K562 (cell line): Measurements from ENCODE around the gene MLLT6. TPM values are rescaled to one million over a fixed set of nuclear protein-coding genes. Genes with fewer than 3 reads are reported as not detected.

ENCODE experiments used
- GTF2F1 ChIP-seq: IDR thresholded peaks from 2 replicates; pipeline ENCODE4 v1.6.1; 2011; ENCODE audit warnings: low read depth, low read length, improper control_type of control experiment
- RBFOX2 ChIP-seq: fragments of 200-400 bp; formaldehyde crosslinking; IDR thresholded peaks from 2 replicates; pipeline ENCODE4 v1.6.1; 2017; ENCODE audit warnings: low read depth, mild to moderate bottlenecking, low read length, moderate library complexity
- ZBTB40 ChIP-seq, 2 experiments: fragments of 450-650 bp in 1 of 2; sonication (generic) in 1 of 2; formaldehyde crosslinking in 1 of 2; IDR thresholded peaks; 2 replicates each; pipeline versions ENCODE4 v1.7.1 to v1.9.0; 2016 to 2022; ENCODE audit warnings: inconsistent platforms in 1 of 2, mild to moderate bottlenecking in 1 of 2, missing genetic modification reagents in 1 of 2
- ZNF75A ChIP-seq: fragments of 450-650 bp; formaldehyde crosslinking; IDR thresholded peaks from 2 replicates; pipeline ENCODE4 v1.4.0; 2020; ENCODE audit warnings: mild to moderate bottlenecking
- polyA plus RNA-seq, 8 experiments: library from polyadenylated mRNA; depleted of rRNA in 4 of 8; stranded (reverse) in 5 of 8; unstranded in 3 of 8; fragments of >200 nt; fragmentation: Nextera tagmentation in 2 of 8; fragmentation: Illumina TruSeq in 1 of 8; extraction: Ambion mirVana in 2 of 8; extraction: Trizol in 1 of 8; gene quantifications; 2 replicates each; pipeline versions ENCODE4 v1.2.1 to v1.2.3, GENCODE V29; 2011 to 2014; ENCODE audit warnings: inconsistent platforms in 1 of 8, missing spikeins in 1 of 8
- total RNA-seq, 7 experiments: library from RNA; depleted of rRNA in 6 of 7; stranded (reverse); fragments of >200 nt in 6 of 7; fragmentation: Illumina TruSeq in 2 of 7; extraction: Trizol in 2 of 7; gene quantifications; 2 replicates each; pipeline versions ENCODE4 v1.2.1 to v1.2.3, GENCODE V29; 2011 to 2021; ENCODE audit warnings: low replicate concordance in 1 of 7

The MLLT6 gene
- total and polyA plus RNA-seq, 9 of the 15 experiments (the other 6 are each of a cell fraction or from before 2014, with no cell fraction given), result 3.1 to 71.7 (median 30.0) TPM

GRCh38 chr17:38704606-38705522, at the start of gene MLLT6 (continued):
- TF ChIP-seq ZBTB40 (IDR thresholded peaks at IDR 0.05) (peak; percentile 31; the same call in 1 of the 2 replicates), ZBTB40 (CRISPR knock-in tag; IDR thresholded peaks at IDR 0.05) (no peak), ZNF75A (no peak), GTF2F1 (no peak), RBFOX2 (peak; percentile 74)
